ENCODE measurements around the gene BRINP2.

- TF ChIP-seq POLR2A (IDR thresholded peaks at IDR 0.05) (no peak), CTCF (IDR thresholded peaks at IDR 0.05 in 4 of 5, conservative IDR thresholded peaks at IDR 0.05 in 1 of 5) (no peak)
Observed at GRCh38 chr1:177328251-177328650, 157.5 kb downstream of the BRINP2 start.
